ENCODE results near the gene CDH23. TPM values are rescaled to one million over a fixed set of nuclear protein-coding genes. Genes with fewer than 3 reads are reported as not detected.

The CDH23 gene
- total RNA-seq, 1 experiment from 2014 or later, result 2.9 TPM

DNA sequence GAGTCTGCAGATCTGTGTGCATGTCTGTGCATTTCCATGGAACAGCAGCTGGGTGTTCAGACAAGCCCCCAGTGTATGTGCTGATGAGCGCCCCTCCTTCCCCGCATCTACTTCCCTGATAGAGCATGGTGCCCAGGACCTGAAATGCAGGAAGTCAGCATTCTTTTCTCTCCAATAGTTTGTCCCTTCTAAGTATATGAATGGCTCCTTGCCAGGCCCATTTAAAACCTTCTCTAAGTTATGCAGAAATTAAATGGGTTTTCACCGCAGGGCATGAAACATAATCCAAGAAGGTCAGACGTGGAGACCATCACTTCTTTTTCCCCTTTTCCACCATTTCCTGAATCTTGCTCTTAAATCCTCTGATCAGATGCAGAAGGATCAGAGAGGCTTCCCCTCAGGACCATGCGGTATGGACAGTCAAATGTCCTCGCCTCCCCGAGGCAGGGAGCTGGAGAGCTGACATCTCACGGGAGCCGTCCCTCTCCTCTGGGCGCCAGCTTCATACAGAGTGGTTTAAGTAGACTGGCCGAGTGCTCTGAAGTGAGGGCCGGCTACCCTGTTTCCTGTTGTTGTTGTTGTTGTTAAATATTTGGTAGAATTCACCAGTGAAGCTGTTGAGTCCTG lies 167.6 kb downstream of the CDH23 start:
- DNase-seq (ENCODE audit: low spot score) (no peak), ATAC-seq (peak; percentile 56)
- 0 out of 2 replicates have a peak, but pooled peaks have one; percentile 34 for TF ChIP-seq ETV6 (CRISPR knock-in tag; IDR thresholded peaks at IDR 0.05)
- 0 out of 2 replicates have a peak, but pooled peaks have one; percentile 29 for TF ChIP-seq FOXP1 (CRISPR knock-in tag; IDR thresholded peaks at IDR 0.05; ENCODE audit: borderline replicate concordance)
- TF ChIP-seq CREM (CRISPR knock-in tag; IDR thresholded peaks at IDR 0.05), result no peak
- ChIA-PET CTCF (interaction anchor here (1.0 to 2.3 kb wide), 7 partner anchors 18 to 179 kb away, joined by 3 to 10 read pairs (median 4); no protein-coding TSS in a partner anchor), POLR2A (interaction anchor here (0.7 kb wide), 1 partner anchor 676 kb away, joined by 3 read pairs; no protein-coding TSS in a partner anchor)
- Mint-ChIP-seq H3K36me3 (no peaks in the 10 kb centered on the region), H3K27ac (no peak overlapping the region), H3K27me3 (ENCODE audit: low read depth) (peaks cover 3% of the 10 kb centered on the region), H3K4me3 (no peak overlapping the region), H3K4me1 (peaks cover 39% of the 10 kb centered on the region), H3K9me3 (no peaks in the 10 kb centered on the region)

DNA sequence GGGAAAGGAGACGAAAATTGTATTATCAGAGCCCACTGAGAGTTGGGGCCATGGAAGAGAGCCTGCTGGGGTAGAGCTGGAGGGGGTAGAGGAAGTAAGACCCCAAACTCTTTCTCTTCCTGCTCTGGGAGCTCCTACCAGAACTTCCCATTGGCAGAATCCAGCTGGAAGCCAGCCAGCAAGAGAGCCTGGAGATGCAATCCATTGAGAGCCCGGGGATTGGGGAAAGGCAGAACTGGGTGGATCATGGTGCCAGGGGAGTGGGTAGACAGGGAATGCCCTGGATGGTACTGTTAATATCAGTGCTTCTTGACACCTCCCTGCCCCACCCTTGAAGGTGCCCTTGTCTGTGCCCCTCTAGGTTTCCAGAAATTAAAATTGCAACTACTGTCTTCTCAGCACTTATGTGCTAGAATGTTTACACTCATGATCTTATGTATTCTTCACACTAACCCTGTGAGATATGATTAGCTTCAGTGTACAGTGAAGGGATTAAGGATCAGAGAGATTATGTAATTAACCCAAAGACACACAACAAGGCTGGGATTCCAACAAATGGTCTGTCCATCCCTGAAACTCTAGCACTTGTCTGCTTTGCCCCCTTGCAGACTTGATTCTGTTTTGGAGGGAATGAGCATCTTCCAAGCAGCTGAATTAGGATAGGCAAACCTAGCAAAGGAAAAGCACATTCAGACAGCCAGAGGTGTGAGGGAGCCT lies 168.7 kb downstream of the CDH23 start:
- peaks cover 39% of the 10 kb centered on the region for H3K4me1 Mint-ChIP-seq
- no peak overlapping the region for H3K27ac Mint-ChIP-seq
- H3K27me3 Mint-ChIP-seq (ENCODE audit: low read depth), result no peaks in the 10 kb centered on the region; the same call in none of the 2 replicates
- H3K4me3 Mint-ChIP-seq, result no peak overlapping the region
- no peaks in the 10 kb centered on the region for H3K9me3 Mint-ChIP-seq
- ATAC-seq (no peak), DNase-seq (ENCODE audit: low spot score) (no peak)
- POLR2A ChIA-PET, result no interaction called here
- CTCF ChIA-PET, result interaction anchor here (1.2 to 2.3 kb wide), 6 partner anchors 37 to 180 kb away, joined by 3 to 10 read pairs (median 4); no protein-coding TSS in a partner anchor
- TF ChIP-seq GABPB1 (CRISPR knock-in tag; IDR thresholded peaks at IDR 0.05) (no peak), FOXP1 (CRISPR knock-in tag; IDR thresholded peaks at IDR 0.05; ENCODE audit: borderline replicate concordance) (no peak), USF1 (CRISPR knock-in tag; IDR thresholded peaks at IDR 0.05) (no peak), GTF2I (CRISPR knock-in tag; conservative IDR thresholded peaks at IDR 0.05) (no peak), PRDM15 (CRISPR knock-in tag; IDR thresholded peaks at IDR 0.05) (no peak), CBFB (CRISPR knock-in tag; IDR thresholded peaks at IDR 0.05; ENCODE audit: low read depth) (no peak), JAZF1 (CRISPR knock-in tag; IDR thresholded peaks at IDR 0.05) (no peak), E2F1 (CRISPR knock-in tag; IDR thresholded peaks at IDR 0.05) (no peak), FOXP4 (CRISPR knock-in tag; IDR thresholded peaks at IDR 0.05) (no peak)
- TF ChIP-seq, protein P1, sequence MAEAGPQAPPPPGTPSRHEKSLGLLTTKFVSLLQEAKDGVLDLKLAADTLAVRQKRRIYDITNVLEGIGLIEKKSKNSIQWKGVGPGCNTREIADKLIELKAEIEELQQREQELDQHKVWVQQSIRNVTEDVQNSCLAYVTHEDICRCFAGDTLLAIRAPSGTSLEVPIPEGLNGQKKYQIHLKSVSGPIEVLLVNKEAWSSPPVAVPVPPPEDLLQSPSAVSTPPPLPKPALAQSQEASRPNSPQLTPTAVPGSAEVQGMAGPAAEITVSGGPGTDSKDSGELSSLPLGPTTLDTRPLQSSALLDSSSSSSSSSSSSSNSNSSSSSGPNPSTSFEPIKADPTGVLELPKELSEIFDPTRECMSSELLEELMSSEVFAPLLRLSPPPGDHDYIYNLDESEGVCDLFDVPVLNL (CRISPR knock-in tag; IDR thresholded peaks at IDR 0.05; ENCODE audit: borderline replicate concordance, low read depth), result no peak
- TF ChIP-seq, protein P2, sequence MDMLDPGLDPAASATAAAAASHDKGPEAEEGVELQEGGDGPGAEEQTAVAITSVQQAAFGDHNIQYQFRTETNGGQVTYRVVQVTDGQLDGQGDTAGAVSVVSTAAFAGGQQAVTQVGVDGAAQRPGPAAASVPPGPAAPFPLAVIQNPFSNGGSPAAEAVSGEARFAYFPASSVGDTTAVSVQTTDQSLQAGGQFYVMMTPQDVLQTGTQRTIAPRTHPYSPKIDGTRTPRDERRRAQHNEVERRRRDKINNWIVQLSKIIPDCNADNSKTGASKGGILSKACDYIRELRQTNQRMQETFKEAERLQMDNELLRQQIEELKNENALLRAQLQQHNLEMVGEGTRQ (CRISPR knock-in tag; IDR thresholded peaks at IDR 0.05), result no peak
- no peaks in the 10 kb centered on the region for H3K36me3 Mint-ChIP-seq

All from WTC11 (cell line).